GM21528 (cell line): ENCODE measurements around the gene ILF2.
A peak's percentile ranks its signal among the peaks of the same experiment; 100 is the strongest.
"Not testable (repeated sequence)": the region's sequence is repeated elsewhere in the genome, so short reads cannot be mapped to it uniquely, and the experiment has no call there.

ENCODE experiments used
- ATAC-seq: cut with Tn5 transposase; IDR thresholded peaks from one replicate; pipeline ENCODE4 v1.9.1; 2021; ENCODE audit warnings: mild to moderate bottlenecking, moderate library complexity; ENCODE audit not compliant: unreplicated experiment, low FRiP score

The ILF2 gene

GRCh38 chr1:153670859-153671627 is at the start of gene ILF2:
Gene ILF2 (minus strand): TSS chr1:153670993. CDS start chr1:153670922, 71 bp downstream.
- ATAC-seq = peak; percentile 92

- ATAC-seq = no peak
Observed at GRCh38 chr1:153717330-153717729, 46.5 kb upstream of the ILF2 start.

- not testable (repeated sequence) for ATAC-seq
Observed at GRCh38 chr1:153716211-153716610, 45.4 kb upstream of the ILF2 start.

- ATAC-seq = no peak
Observed at GRCh38 chr1:153711026-153711425, 40.2 kb upstream of the ILF2 start.

GRCh38 chr1:153705484-153705883 is 34.7 kb upstream of the ILF2 start:
- no peak for ATAC-seq

GRCh38 chr1:153699768-153700167 is 29.0 kb upstream of the ILF2 start:
- no peak for ATAC-seq

GRCh38 chr1:153698923-153699714 is 28.3 kb upstream of the ILF2 start:
- ATAC-seq = no peak

- ATAC-seq = no peak
Observed at GRCh38 chr1:153698020-153698922, 27.5 kb upstream of the ILF2 start.

- ATAC-seq = no peak
Observed at GRCh38 chr1:153697191-153698019, 26.6 kb upstream of the ILF2 start.

- no peak for ATAC-seq
Observed at GRCh38 chr1:153696741-153697140, 25.9 kb upstream of the ILF2 start.

- no peak for ATAC-seq
Observed at GRCh38 chr1:153693466-153693865, 22.7 kb upstream of the ILF2 start.

GRCh38 chr1:153688736-153689328 is 18.0 kb upstream of the ILF2 start:
- no peak for ATAC-seq

GRCh38 chr1:153688276-153688675 is 17.5 kb upstream of the ILF2 start:
- no peak for ATAC-seq

GRCh38 chr1:153687346-153688125 is 16.7 kb upstream of the ILF2 start:
- no peak for ATAC-seq

GRCh38 chr1:153685544-153686340 is 14.9 kb upstream of the ILF2 start:
- no peak for ATAC-seq

- ATAC-seq = no peak
Observed at GRCh38 chr1:153684892-153685291, 14.1 kb upstream of the ILF2 start.

GRCh38 chr1:153683854-153684253 is 13.1 kb upstream of the ILF2 start:
- no peak for ATAC-seq

- ATAC-seq = no peak
Observed at GRCh38 chr1:153682730-153683129, 11.9 kb upstream of the ILF2 start.
